H9 (cell line): ENCODE measurements around the gene RYR3. TPM values are rescaled to one million over a fixed set of nuclear protein-coding genes. Genes with fewer than 3 reads are reported as not detected.

Experiments
- DNase-seq: peaks from one replicate; pipeline ENCODE4 v3.0.0-alpha.2; 2017
- H2AFZ ChIP-seq: one replicate; pipeline ENCODE4 v1.6.1; 2013; ENCODE audit warnings: mild to moderate bottlenecking, low read length, control low read depth, moderate library complexity
- H2AK5ac ChIP-seq: 2 replicates; pipeline ENCODE4 v1.6.1; 2013; ENCODE audit warnings: low read length, control low read depth, mixed read lengths; ENCODE audit not compliant: insufficient read length
- H2BK120ac ChIP-seq: one replicate; pipeline ENCODE4 v1.6.1; 2013; ENCODE audit warnings: low read depth, mild to moderate bottlenecking, low read length, control low read depth, inconsistent platforms; ENCODE audit not compliant: poor library complexity, severe bottlenecking
- H2BK12ac ChIP-seq: 2 replicates; pipeline ENCODE4 v1.6.1; 2013; ENCODE audit warnings: low read length, control low read depth, mixed read lengths, low read depth; ENCODE audit not compliant: insufficient read length
- H2BK15ac ChIP-seq: 2 replicates; pipeline ENCODE4 v1.6.1; 2013; ENCODE audit warnings: low read depth, low read length, control low read depth
- H2BK20ac ChIP-seq: one replicate; pipeline ENCODE4 v1.6.1; 2013; ENCODE audit warnings: low read depth, mild to moderate bottlenecking, low read length, control low read depth, inconsistent platforms; ENCODE audit not compliant: poor library complexity, severe bottlenecking
- H2BK5ac ChIP-seq: 2 replicates; pipeline ENCODE4 v1.6.1; 2013; ENCODE audit warnings: low read length, control low read depth, mixed read lengths; ENCODE audit not compliant: insufficient read length
- H3K14ac ChIP-seq: 2 replicates; pipeline ENCODE4 v1.6.1; 2013; ENCODE audit warnings: low read length, control low read depth; ENCODE audit not compliant: insufficient read depth
- H3K18ac ChIP-seq: 2 replicates; pipeline ENCODE4 v1.6.1; 2013; ENCODE audit warnings: low read depth, mild to moderate bottlenecking, mixed read lengths, low read length, control low read depth; ENCODE audit not compliant: insufficient read length
- H3K23ac ChIP-seq: 2 replicates; pipeline ENCODE4 v1.6.1; 2013; ENCODE audit warnings: low read length, control low read depth, mixed read lengths, low read depth; ENCODE audit not compliant: insufficient read length
- H3K23me2 ChIP-seq: 2 replicates; pipeline ENCODE4 v1.6.1; 2013; ENCODE audit warnings: low read depth, mild to moderate bottlenecking, mixed read lengths, low read length, control low read depth; ENCODE audit not compliant: insufficient read length, poor library complexity, severe bottlenecking
- H3K27ac ChIP-seq: 2 replicates; pipeline ENCODE4 v1.5.1; 2013; ENCODE audit warnings: low read length, control low read depth, mixed read lengths, low read depth; ENCODE audit not compliant: insufficient read length
- H3K27me3 ChIP-seq: 2 replicates; pipeline ENCODE4 v1.6.1; 2013; ENCODE audit warnings: low read length, control low read depth, inconsistent platforms; ENCODE audit not compliant: insufficient read depth
- H3K4ac ChIP-seq: 2 replicates; pipeline ENCODE4 v1.6.1; 2013; ENCODE audit warnings: low read depth, mild to moderate bottlenecking, control low read depth, inconsistent platforms, low read length, moderate library complexity
- H3K4me1 ChIP-seq: 2 replicates; pipeline ENCODE4 v1.6.1; 2013; ENCODE audit warnings: low read length, control low read depth, inconsistent platforms; ENCODE audit not compliant: insufficient read depth
- H3K4me2 ChIP-seq: 2 replicates; pipeline ENCODE4 v1.6.1; 2013; ENCODE audit warnings: low read length, control low read depth, mixed read lengths; ENCODE audit not compliant: insufficient read length, insufficient read depth
- H3K56ac ChIP-seq: 2 replicates; pipeline ENCODE4 v1.6.1; 2013; ENCODE audit warnings: low read depth, mild to moderate bottlenecking, mixed read lengths, low read length, control low read depth; ENCODE audit not compliant: insufficient read length
- H3K79me1 ChIP-seq: 2 replicates; pipeline ENCODE4 v1.6.1; 2013; ENCODE audit warnings: low read depth, mild to moderate bottlenecking, moderate library complexity, low read length, control low read depth, inconsistent platforms; ENCODE audit not compliant: insufficient read depth, poor library complexity, severe bottlenecking
- H3K79me2 ChIP-seq: 2 replicates; pipeline ENCODE4 v1.6.1; 2013; ENCODE audit warnings: low read length, control low read depth, inconsistent platforms; ENCODE audit not compliant: insufficient read depth
- H3K9ac ChIP-seq: 2 replicates; pipeline ENCODE4 v1.6.1; 2013; ENCODE audit warnings: low read length, control low read depth, mixed read lengths; ENCODE audit not compliant: insufficient read length; ENCODE audit errors: extremely low read depth
- H3K9me3 ChIP-seq: one replicate; pipeline ENCODE4 v1.6.1; 2013; ENCODE audit warnings: low read depth, low read length, inconsistent platforms; ENCODE audit not compliant: control insufficient read depth
- H3T11ph ChIP-seq: one replicate; pipeline ENCODE4 v1.6.1; 2013; ENCODE audit warnings: mild to moderate bottlenecking, low read length, control low read depth, inconsistent platforms
- H4K20me1 ChIP-seq: one replicate; pipeline ENCODE4 v1.6.1; 2013; ENCODE audit not compliant: control insufficient read depth, insufficient read length, insufficient read depth
- H4K5ac ChIP-seq: 2 replicates; pipeline ENCODE4 v1.6.1; 2013; ENCODE audit warnings: low read depth, mild to moderate bottlenecking, mixed read lengths, low read length, control low read depth; ENCODE audit not compliant: insufficient read length
- H4K8ac ChIP-seq: replicated peaks from 2 replicates; pipeline ENCODE4 v1.6.1; 2013; ENCODE audit warnings: low read length, control low read depth, mixed read lengths, low read depth; ENCODE audit not compliant: insufficient read length
- H4K91ac ChIP-seq: 2 replicates; pipeline ENCODE4 v1.6.1; 2013; ENCODE audit warnings: low read depth, mild to moderate bottlenecking, moderate library complexity, mixed read lengths, low read length, control low read depth; ENCODE audit not compliant: insufficient read length
- H3K27ac Mint-ChIP-seq, 3 experiments: 2 replicates in 2 of 3; 3 replicates in 1 of 3; pipeline ENCODE4 v1.8.0; 2020 to 2021; ENCODE audit warnings: mixed read lengths in 3 of 3, mild to moderate bottlenecking in 1 of 3, moderate library complexity in 1 of 3
- H3K27me3 Mint-ChIP-seq: 2 replicates; pipeline ENCODE4 v1.8.0; 2021; ENCODE audit warnings: low read depth, mild to moderate bottlenecking, moderate library complexity, mixed read lengths
- H3K36me3 Mint-ChIP-seq, 3 experiments: 2 replicates in 2 of 3; 3 replicates in 1 of 3; pipeline ENCODE4 v1.8.0; 2020 to 2021; ENCODE audit warnings: low read depth in 3 of 3, mixed read lengths in 3 of 3; ENCODE audit not compliant: insufficient read depth in 1 of 3
- H3K4me1 Mint-ChIP-seq, 2 experiments: 2 replicates each; pipeline ENCODE4 v1.8.0; 2020; ENCODE audit warnings: mixed read lengths in 2 of 2
- H3K4me3 Mint-ChIP-seq, 2 experiments: 2 replicates in 1 of 2; 3 replicates in 1 of 2; pipeline ENCODE4 v1.8.0; 2020 to 2021; ENCODE audit warnings: mild to moderate bottlenecking in 2 of 2, mixed read lengths in 2 of 2, moderate library complexity in 1 of 2
- H3K9me3 Mint-ChIP-seq, 2 experiments: 2 replicates in 1 of 2; 3 replicates in 1 of 2; pipeline ENCODE4 v1.8.0; 2020; ENCODE audit warnings: mild to moderate bottlenecking in 2 of 2, mixed read lengths in 2 of 2, moderate library complexity in 1 of 2
- CTCF ChIP-seq: fragments of 200-600 bp; sonication (generic); conservative IDR thresholded peaks from 3 replicates; pipeline ENCODE4 v1.8.0; 2021; ENCODE audit warnings: antibody characterized with exemption, mild to moderate bottlenecking
- WGBS: extraction: QIAGEN DNeasy Blood & Tissue Kit; methylation state at CpG from one replicate; pipeline ENCODE4 v1.1.7; 2013; ENCODE audit warnings: missing lambda C conversion rate, low lambda C conversion rate, mixed read lengths; ENCODE audit not compliant: insufficient read length; ENCODE audit errors: extremely low coverage; 5-methylcytosine and 5-hydroxymethylcytosine counted together
- total RNA-seq: library from RNA; stranded (reverse); gene quantifications from 2 replicates; pipeline ENCODE4 v1.2.1, GENCODE V29; 2021

The RYR3 gene
- total RNA-seq, 1 experiment from 2014 or later: 0.85 TPM

GRCh38 chr15:33292717-33293307, 18.0 kb upstream of the RYR3 start:
- Histone ChIP-seq H2BK20ac (no peak overlapping the region), H3K9ac (no peak overlapping the region), H4K91ac (no peak overlapping the region), H3K4ac (no peak overlapping the region), H3K14ac (no peak overlapping the region), H3K79me1 (no peaks in the 10 kb centered on the region), H4K20me1 (no peaks in the 10 kb centered on the region), H3T11ph (no peak overlapping the region), H2BK12ac (no peak overlapping the region), H4K5ac (no peak overlapping the region), H3K18ac (no peak overlapping the region), H3K23me2 (no peaks in the 10 kb centered on the region), H3K23ac (no peak overlapping the region), H2AFZ (no peak overlapping the region), H3K4me2 (no peak overlapping the region), H2AK5ac (no peak overlapping the region), H3K4me1 (no peaks in the 10 kb centered on the region), H3K27me3 (no peaks in the 10 kb centered on the region), H3K56ac (no peak overlapping the region), H3K79me2 (no peaks in the 10 kb centered on the region), H4K8ac (no peak overlapping the region), H2BK15ac (no peak overlapping the region), H2BK120ac (no peak overlapping the region), H2BK5ac (no peak overlapping the region), H3K27ac (no peak overlapping the region), H3K9me3 (no peaks in the 10 kb centered on the region)
- no CpG with 5 or more reads among the region's 7 CpGs for WGBS
- no peak overlapping the region for H3K4me3 Mint-ChIP-seq
- H3K4me1 Mint-ChIP-seq: no peaks in the 10 kb centered on the region
- H3K27ac Mint-ChIP-seq: no peak overlapping the region
- peak; percentile 59 for DNase-seq
- H3K9me3 Mint-ChIP-seq: no peaks in the 10 kb centered on the region
- H3K36me3 Mint-ChIP-seq: no peaks in the 10 kb centered on the region
- TF ChIP-seq CTCF: peak; percentile 89
- no peaks in the 10 kb centered on the region for H3K27me3 Mint-ChIP-seq
